Activated CD4-positive, CD25-positive, alpha-beta regulatory T cell (primary cell): ENCODE data around the gene KRT74.

Source experiments
- DNase-seq, 4 experiments: peaks; one replicate each; lab custom pipeline; 2025; lab: John Stamatoyannopoulos, UW

KRT74 gene

DNA sequence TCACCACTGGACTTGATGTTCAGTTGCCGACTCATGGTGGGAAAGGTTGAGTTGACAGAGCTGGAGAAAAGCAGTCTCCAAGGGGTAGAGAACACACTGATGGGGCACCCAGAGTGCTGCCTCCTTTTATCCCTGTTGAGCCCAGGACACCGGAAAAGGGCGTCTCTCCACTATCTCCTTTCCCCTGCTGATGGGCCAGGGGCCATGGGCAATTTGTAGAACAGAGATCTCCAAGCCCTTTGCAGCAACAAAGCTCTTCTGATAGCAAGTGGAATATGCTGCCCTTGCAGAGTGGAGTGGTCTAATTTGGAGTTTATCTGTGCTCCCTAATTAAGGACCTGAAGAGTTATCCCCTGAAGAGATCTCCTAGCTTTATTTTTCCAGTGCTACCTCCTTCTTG is at the start of gene KRT74:
TSS of gene KRT74 (minus strand) at position 101 of the 400 bp plus-strand sequence. CDS start at position 35, 66 bp downstream.
- DNase-seq, result no peak

GRCh38 chr12:52622349-52622748 is 48.7 kb upstream of the KRT74 start:
- no peak for DNase-seq

GRCh38 chr12:52618866-52619265 is 45.2 kb upstream of the KRT74 start:
- no peak for DNase-seq

GRCh38 chr12:52618216-52618615 is 44.6 kb upstream of the KRT74 start, which contains the start of gene KRT73:
Gene KRT73 (minus strand): TSS chr12:52618559. CDS start chr12:52618524, 35 bp downstream.
- DNase-seq, result no peak

DNA sequence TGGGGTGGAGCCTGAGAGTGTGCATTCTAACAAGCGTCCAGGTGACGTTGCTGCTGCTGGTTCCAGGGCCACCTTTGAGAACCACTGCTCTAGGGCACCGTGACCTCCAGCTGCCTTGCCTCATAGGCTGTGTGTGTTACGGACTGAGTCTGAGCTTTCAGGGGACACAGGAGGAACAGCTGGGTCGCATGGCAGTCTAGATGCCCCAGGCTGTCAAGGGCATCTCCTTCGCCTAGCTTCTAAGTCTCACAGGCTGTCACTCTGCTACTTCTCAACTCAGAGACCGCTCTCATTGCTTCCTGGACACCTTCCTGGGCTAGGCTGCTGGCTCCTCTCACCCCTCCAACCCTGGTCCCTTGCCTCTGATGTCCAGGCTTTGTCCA is 43.8 kb upstream of the KRT74 start:
- DNase-seq, result no peak

DNA sequence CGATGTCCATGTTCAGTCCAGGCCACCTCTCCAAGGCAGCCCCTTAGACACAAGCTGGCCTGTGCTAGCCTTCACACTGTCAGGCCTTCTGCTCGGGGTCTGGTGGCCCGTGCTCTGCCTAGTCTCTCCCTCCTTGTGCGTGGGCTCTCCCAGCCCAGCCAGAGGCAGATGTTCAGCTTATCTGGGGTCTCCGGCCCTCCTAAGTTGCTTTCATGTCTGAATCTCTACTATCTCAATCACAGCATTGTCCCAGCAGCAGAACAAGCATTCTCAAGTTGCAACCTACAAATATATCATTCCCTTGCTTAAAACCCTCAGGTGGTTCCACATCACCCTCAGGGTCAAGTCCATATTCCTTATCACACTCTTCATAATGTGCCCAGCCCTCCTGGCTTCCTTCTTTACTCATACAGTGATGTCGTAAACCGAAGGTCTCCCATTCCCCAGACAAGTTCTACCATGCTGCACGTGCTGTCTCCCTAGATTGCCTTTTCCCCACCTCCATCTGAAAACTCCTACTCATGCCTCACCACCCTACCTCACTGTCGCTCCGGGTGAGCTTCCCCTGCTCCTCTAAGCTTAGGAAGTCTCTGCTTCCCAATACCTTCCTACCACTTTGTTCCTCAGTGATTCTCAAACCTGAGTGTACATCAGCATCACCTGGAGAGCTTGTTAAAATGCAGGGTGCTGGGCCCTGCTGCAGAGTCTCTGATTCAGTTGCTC is 43.2 kb upstream of the KRT74 start:
- no peak for DNase-seq

GRCh38 chr12:52615912-52616311 is 42.3 kb upstream of the KRT74 start:
- no peak for DNase-seq

DNA sequence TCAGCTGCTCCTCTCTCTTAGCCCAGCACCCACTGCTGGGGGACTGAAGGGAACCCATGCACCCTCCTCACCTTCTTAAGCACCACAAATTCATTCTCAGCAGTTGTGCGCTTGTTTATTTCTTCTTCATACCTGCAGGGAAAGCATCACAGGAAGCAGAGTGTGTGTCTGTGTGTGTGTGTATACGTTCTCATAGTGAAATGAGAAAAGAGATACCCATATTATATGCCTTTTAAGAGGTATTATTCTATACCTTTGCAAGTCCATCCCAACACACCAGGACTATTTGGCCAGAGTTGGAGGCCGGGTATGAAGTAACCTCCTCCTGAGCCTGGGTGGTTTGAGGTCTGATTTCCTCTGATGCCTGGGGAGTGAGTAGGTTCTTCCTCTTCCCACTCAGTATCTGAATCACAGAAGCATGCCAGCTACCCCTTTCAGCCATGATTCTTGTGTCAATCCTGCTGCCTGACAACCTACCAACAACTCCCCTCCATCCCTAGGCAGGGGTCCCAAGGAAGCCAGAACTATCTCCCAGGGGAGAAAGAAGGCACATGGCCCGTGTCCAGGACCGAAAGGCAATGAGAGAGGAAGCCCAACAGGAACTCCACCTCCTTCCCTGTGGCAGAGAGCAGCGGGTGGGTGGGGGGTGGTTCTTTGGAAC is 41.7 kb upstream of the KRT74 start:
- no peak for DNase-seq

DNA sequence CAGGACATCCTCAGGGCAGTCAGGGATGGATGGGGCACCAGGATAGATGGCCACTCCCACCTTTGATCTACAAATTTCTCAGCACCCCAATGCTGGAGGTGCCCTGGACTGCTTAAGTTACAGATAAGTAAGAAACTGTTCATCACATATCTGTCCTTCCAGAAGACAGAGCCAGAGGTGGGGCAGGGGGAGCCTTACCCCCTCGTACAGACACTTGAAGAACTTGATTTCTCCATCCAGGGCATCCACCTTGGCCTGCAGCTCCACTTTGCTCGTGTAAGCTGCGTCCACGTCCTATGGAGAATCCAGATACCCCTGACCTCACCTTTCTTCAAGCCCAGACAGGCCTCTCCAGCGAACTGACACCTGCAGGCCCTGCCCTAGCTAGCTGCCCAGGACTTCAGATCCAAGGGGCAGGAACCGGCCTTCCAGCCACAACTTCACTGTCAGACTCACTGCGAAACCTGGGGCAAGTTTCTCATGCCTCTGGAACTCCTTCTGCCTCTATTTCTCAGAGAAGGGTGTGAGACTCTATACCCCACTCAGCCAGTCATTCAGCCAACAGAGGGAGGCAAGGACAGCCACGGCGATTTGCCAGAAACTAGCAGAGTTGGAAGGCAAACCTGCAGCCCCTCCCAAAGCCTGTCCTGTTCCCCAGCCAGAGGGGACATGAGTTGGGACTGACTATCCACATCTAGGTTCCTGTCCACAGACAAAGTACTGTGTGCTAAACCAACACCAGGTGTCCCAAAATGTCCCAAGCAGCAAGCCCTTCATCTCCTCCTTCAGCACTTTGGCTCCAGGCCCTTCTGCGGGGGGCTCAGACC is 41.0 kb upstream of the KRT74 start:
- no peak for DNase-seq

DNA sequence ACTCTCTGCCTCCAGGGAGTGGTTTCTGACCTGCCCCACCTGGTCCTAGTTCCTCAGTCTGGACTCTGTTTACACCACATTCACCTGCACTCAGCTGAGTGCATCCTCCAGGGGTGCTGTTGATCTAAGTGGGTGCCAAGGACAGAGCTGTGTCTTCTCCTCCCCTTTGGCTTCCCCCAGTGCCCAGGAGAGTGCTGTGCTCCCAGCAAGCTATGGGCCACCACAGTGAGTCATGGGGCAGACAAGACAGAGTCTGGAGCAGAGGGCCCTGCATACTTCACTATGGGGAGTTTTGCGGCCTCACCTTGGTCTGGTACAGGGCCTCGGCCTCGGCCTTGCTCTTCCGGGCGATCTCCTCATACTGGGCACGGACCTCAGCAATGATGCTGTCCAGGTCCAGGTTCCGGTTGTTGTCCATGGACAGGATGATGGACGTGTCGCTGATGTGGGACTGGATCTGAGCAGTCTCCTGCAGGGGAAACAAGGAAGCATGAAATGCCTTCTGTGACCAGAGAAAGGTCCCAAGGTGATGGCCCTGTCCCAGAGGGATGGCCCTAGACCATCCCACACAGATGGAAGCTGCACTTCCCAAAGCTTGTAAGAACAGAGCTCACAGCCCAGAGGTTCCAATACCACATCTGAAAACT is 39.9 kb upstream of the KRT74 start:
- no peak for DNase-seq

- no peak for DNase-seq
Measured at GRCh38 chr12:52612431-52613383, 39.1 kb upstream of the KRT74 start.

DNA sequence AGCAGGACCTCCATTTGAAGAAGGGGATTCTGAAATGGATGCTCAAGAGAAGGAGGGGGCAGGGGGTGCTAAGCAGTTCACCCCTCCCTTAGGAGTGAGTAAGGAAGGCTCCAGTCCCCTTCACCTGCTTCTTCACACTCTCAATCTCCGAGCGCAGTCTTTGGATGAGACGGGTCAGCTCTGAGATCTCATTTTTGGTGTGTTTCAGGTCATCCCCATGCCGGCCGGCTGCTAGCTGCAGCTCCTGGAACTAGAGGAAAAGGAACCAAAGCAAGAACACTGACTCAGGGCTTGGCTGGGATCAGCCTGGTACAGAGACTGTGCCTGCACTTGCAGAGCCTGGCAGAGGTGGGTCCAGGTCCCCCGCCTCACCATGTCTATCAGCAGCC is 37.4 kb upstream of the KRT74 start:
- no peak for DNase-seq

- no peak for DNase-seq
Measured at GRCh38 chr12:52608826-52609630, 35.4 kb upstream of the KRT74 start.

GRCh38 chr12:52608161-52608560 is 34.5 kb upstream of the KRT74 start:
- DNase-seq, result no peak

GRCh38 chr12:52607314-52607713 is 33.7 kb upstream of the KRT74 start:
- no peak for DNase-seq

GRCh38 chr12:52606581-52607218 is 33.1 kb upstream of the KRT74 start:
- no peak for DNase-seq

DNA sequence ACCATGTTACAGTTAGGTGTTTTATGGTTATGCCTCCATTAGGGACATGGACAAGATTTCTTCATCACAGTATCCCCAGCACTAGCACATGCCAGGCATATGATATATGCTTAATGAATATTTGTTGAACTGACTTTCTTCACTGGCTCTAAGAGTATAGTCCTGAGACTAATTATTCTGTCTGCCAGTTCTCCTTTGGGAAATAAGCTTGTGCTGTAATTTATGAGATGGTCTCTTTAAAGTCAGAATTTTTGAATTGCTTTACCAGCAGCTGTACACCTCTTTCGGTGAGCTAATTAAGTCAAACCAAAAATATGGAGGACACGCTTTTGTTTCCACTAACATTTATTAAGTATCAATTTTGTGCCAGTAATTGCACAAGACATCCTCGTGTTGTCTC is 32.5 kb upstream of the KRT74 start:
- no peak for DNase-seq

GRCh38 chr12:52605542-52605941 is 31.9 kb upstream of the KRT74 start:
- DNase-seq, result no peak

DNA sequence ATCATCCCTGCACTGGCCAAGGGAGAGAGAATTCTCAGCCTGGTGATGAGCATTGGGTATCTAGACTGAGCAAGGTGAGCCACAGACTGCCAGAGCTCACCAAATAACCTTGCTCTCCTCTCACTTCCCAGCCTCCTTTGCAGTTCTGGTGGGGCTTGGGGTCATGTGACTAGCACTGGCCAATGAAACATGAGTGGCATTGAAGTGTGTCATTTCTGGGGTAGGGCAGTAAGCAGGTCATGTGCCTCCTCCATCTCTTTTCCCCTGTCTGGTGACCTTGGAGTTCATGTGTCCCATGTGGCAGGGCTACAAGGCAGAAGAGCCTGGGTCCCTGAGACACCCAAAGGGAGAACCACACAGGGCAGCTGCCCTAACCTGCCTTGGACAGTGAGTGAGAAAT is 31.2 kb upstream of the KRT74 start:
- no peak for DNase-seq

DNA sequence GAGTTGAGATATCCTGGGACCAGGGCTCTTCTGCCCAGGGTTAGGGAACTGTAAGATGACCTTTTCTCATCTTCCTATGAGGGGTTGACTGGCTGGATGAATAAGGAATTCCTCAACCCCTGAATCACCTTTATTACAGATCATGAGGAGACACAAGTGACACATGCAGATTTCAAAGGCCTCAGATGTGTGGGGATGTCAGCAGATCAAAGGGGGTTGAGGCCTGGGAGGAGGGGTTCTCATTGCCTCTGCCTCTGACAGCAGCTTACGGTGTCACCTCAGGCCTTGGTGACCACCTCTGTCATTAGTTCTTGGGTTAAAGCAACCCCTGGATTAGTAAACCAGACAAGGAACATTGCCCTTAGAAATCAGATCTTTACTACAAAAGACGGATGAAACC is 29.7 kb upstream of the KRT74 start:
- DNase-seq, result no peak
